Activated CD4-positive, alpha-beta T cell treated with anti-CD3 and anti-CD28 coated beads, Interleukin-2, amount 10 ng/mL, durations not matched to agents 7 days and 5 days (primary cell): Measurements from ENCODE around the gene C2CD5. TPM values are rescaled to one million over a fixed set of nuclear protein-coding genes. Genes with fewer than 3 reads are reported as not detected.
A peak's percentile ranks its signal among the peaks of the same experiment; 100 is the strongest.

Experiments used
- CTCF ChIA-PET: fragments of 350-600 bp; sonication (Branson Sonifier 250); formaldehyde crosslinking; loops from one replicate; lab custom pipeline; 2021; ENCODE audit warnings: antibody characterized with exemption; lab: Charles Lee
- POLR2A ChIA-PET: fragments of 350-600 bp; sonication (Branson Sonifier 250); formaldehyde crosslinking; loops from one replicate; lab custom pipeline; 2021; ENCODE audit warnings: antibody characterized with exemption; lab: Charles Lee
- DNase-seq: peaks from one replicate; pipeline ENCODE4 v3.0.0-alpha.2; 2020
- H3K27ac Mint-ChIP-seq: one replicate; pipeline ENCODE4 v1.8.0; 2021; ENCODE audit warnings: mild to moderate bottlenecking, moderate library complexity, mixed read lengths
- H3K27me3 Mint-ChIP-seq: one replicate; pipeline ENCODE4 v1.8.0; 2021; ENCODE audit warnings: mixed read lengths
- H3K36me3 Mint-ChIP-seq: one replicate; pipeline ENCODE4 v1.8.0; 2021; ENCODE audit warnings: low read depth, mixed read lengths
- H3K4me1 Mint-ChIP-seq: one replicate; pipeline ENCODE4 v1.8.0; 2021; ENCODE audit warnings: mixed read lengths
- H3K4me3 Mint-ChIP-seq: one replicate; pipeline ENCODE4 v1.8.0; 2021; ENCODE audit warnings: mild to moderate bottlenecking, moderate library complexity, mixed read lengths
- H3K9me3 Mint-ChIP-seq: one replicate; pipeline ENCODE4 v1.8.0; 2021; ENCODE audit warnings: mixed read lengths
- total RNA-seq, 2 experiments: library from RNA; stranded (reverse); gene quantifications; one replicate each; pipeline ENCODE4 v1.2.3, GENCODE V29; 2021

C2CD5 gene, protein sequence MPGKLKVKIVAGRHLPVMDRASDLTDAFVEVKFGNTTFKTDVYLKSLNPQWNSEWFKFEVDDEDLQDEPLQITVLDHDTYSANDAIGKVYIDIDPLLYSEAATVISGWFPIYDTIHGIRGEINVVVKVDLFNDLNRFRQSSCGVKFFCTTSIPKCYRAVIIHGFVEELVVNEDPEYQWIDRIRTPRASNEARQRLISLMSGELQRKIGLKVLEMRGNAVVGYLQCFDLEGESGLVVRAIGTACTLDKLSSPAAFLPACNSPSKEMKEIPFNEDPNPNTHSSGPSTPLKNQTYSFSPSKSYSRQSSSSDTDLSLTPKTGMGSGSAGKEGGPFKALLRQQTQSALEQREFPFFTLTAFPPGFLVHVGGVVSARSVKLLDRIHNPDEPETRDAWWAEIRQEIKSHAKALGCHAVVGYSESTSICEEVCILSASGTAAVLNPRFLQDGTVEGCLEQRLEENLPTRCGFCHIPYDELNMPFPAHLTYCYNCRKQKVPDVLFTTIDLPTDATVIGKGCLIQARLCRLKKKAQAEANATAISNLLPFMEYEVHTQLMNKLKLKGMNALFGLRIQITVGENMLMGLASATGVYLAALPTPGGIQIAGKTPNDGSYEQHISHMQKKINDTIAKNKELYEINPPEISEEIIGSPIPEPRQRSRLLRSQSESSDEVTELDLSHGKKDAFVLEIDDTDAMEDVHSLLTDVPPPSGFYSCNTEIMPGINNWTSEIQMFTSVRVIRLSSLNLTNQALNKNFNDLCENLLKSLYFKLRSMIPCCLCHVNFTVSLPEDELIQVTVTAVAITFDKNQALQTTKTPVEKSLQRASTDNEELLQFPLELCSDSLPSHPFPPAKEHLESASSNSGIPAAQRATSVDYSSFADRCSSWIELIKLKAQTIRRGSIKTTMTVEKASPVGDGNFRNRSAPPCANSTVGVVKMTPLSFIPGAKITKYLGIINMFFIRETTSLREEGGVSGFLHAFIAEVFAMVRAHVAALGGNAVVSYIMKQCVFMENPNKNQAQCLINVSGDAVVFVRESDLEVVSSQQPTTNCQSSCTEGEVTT
- total RNA-seq = 10 to 100 TPM; 53.1 to 61.5 TPM

DNA sequence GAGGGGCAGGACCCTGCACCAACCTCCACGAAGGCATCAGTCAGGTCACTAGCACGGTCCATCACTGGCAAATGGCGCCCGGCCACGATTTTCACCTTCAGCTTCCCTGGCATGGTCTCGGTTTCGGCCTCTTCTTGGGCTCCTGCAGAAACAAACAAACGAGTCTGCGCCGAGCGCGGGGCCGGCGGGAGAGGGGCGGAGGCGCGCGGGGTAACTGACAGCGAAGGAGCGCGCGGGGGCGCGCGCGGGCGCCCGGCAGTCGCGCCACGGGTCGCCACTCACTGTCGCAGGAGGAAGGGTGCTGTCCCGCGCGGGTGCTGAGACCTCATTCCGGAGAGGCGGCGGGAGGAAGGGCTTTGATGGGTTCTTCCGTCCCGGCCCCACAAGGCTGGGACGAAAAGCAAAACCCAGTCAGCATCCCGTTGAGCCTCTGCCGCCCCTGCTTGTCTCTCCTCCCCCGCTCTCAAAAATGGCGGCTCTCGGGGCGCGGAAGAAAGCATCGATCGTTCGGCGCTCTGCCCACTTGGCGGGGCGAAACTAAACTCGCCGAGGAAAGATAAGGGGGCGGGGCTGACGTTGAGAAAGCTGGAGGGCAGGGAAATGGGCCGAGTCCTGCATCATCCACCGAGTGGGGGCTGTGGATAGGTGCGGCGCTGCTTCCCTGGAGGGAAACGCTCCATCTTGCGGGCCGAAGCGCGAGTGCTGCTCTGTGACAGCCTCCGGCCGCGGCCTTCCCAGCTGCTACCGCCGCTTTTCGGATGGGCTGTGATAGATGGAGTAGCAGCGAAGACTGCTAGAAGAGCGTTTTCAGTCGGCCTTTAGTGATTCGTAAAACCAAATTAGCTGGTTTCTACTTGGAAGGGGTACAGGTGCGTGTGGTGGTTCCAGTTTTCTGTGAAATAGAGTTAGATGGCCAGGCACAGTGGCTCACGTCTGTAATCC is at the start of gene C2CD5:
C2CD5 (minus strand) TSS at position 505 of the 942 bp plus-strand sequence; CDS start at position 113, 392 bp downstream.
- H3K27ac Mint-ChIP-seq = peak within 1 kb of the TSS; percentile 93
- no peaks in the 10 kb centered on the region for H3K9me3 Mint-ChIP-seq
- H3K27me3 Mint-ChIP-seq = peaks cover 12% of the 10 kb centered on the region
- ChIA-PET POLR2A (interaction anchor here (0.6 to 1.2 kb wide), 2 partner anchors 80 to 86 kb away, joined by 3 to 6 read pairs; partner anchors contain the start of gene ETNK1), CTCF (interaction anchor here (0.7 to 1.2 kb wide), 6 partner anchors 14 to 81 kb away, joined by 3 to 5 read pairs (median 3); partner anchors contain the start of gene ETNK1)
- peak within 1 kb of the TSS; percentile 85 for H3K4me3 Mint-ChIP-seq
- H3K36me3 Mint-ChIP-seq = peaks cover 25% of the 10 kb centered on the region
- H3K4me1 Mint-ChIP-seq = peaks cover 39% of the 10 kb centered on the region
- peak; percentile 97 for DNase-seq

DNA sequence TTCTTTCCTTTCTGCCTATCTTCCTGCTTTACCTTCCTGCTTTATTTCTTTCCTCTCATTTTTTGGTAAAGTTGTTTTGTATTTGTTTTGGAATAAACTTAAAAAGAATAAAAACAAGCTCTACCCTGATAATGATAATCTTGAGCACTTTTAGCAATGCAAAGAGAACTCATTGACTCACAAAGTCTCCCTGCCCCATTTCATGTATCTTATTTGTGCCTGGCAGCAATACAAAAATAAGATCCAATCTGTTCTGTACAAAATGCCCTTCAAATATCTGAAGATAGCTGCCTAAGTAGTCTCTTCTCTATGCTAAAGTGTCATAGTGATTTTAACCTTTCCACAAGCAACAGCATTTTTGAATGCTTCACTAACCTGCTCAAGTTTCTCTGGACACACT is 49.5 kb upstream of the C2CD5 start:
- no peak for DNase-seq
- POLR2A ChIA-PET = no interaction called here
- no peaks in the 10 kb centered on the region for H3K36me3 Mint-ChIP-seq
- H3K4me3 Mint-ChIP-seq = no peak overlapping the region
- no peaks in the 10 kb centered on the region for H3K27me3 Mint-ChIP-seq
- no peak overlapping the region for H3K27ac Mint-ChIP-seq
- CTCF ChIA-PET = no interaction called here
- H3K9me3 Mint-ChIP-seq = no peaks in the 10 kb centered on the region
- peaks cover 6% of the 10 kb centered on the region for H3K4me1 Mint-ChIP-seq

DNA sequence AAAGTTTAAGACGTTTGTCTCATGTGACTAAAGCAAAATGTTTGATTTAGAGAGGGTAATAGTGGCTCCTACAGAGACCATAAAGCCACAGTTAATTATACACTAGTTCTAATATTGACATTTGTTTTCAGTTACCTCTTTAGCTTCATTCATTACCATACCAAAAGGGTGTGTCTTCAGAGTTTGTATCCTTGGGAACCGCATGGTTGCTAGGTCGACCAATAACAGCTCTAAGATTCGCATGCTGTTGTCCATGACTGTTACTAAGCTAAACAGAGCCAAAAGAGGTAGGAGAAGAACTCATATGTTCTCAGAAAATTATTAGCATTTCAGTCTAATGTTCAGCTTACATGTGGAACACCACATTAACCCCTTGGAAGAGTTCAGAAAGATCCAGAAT is 44.5 kb upstream of the C2CD5 start:
- ChIA-PET CTCF (no interaction called here), POLR2A (no interaction called here)
- Mint-ChIP-seq H3K4me1 (no peaks in the 10 kb centered on the region), H3K27ac (no peak overlapping the region), H3K9me3 (no peaks in the 10 kb centered on the region), H3K36me3 (no peaks in the 10 kb centered on the region), H3K4me3 (no peak overlapping the region), H3K27me3 (no peaks in the 10 kb centered on the region)
- DNase-seq = no peak

GRCh38 chr12:22578328-22578727 is 34.0 kb upstream of the C2CD5 start:
- no peak overlapping the region for H3K4me3 Mint-ChIP-seq
- H3K36me3 Mint-ChIP-seq = no peaks in the 10 kb centered on the region
- POLR2A ChIA-PET = no interaction called here
- no peak overlapping the region for H3K27ac Mint-ChIP-seq
- no peaks in the 10 kb centered on the region for H3K4me1 Mint-ChIP-seq
- no peak for DNase-seq
- H3K27me3 Mint-ChIP-seq = no peaks in the 10 kb centered on the region
- no peaks in the 10 kb centered on the region for H3K9me3 Mint-ChIP-seq
- CTCF ChIA-PET = no interaction called here

- ChIA-PET CTCF (interaction anchor here (1.4 kb wide), 1 partner anchor 10 kb away, joined by 4 read pairs; no protein-coding TSS in a partner anchor), POLR2A (no interaction called here)
These were observed 33.3 kb upstream of the C2CD5 start for GRCh38 chr12:22577667-22578066.

GRCh38 chr12:22576473-22576872 is 32.1 kb upstream of the C2CD5 start:
- H3K27me3 Mint-ChIP-seq = no peaks in the 10 kb centered on the region
- no peak for DNase-seq
- H3K4me1 Mint-ChIP-seq = no peaks in the 10 kb centered on the region
- H3K9me3 Mint-ChIP-seq = no peaks in the 10 kb centered on the region
- no peak overlapping the region for H3K27ac Mint-ChIP-seq
- ChIA-PET POLR2A (no interaction called here), CTCF (no interaction called here)
- H3K36me3 Mint-ChIP-seq = no peaks in the 10 kb centered on the region
- no peak overlapping the region for H3K4me3 Mint-ChIP-seq

More at GRCh38 chr12:22577667-22578066, 33.3 kb upstream of the C2CD5 start:
- Mint-ChIP-seq H3K4me3 (no peak overlapping the region), H3K27ac (no peak overlapping the region), H3K4me1 (no peaks in the 10 kb centered on the region), H3K9me3 (no peaks in the 10 kb centered on the region), H3K36me3 (no peaks in the 10 kb centered on the region), H3K27me3 (no peaks in the 10 kb centered on the region)
- DNase-seq = no peak

GRCh38 chr12:22576065-22576464 is 31.7 kb upstream of the C2CD5 start:
- POLR2A ChIA-PET = no interaction called here
- H3K9me3 Mint-ChIP-seq = no peaks in the 10 kb centered on the region
- no peaks in the 10 kb centered on the region for H3K36me3 Mint-ChIP-seq
- CTCF ChIA-PET = no interaction called here
- no peaks in the 10 kb centered on the region for H3K4me1 Mint-ChIP-seq
- H3K27ac Mint-ChIP-seq = no peak overlapping the region
- no peak overlapping the region for H3K4me3 Mint-ChIP-seq
- no peak for DNase-seq
- H3K27me3 Mint-ChIP-seq = no peaks in the 10 kb centered on the region

DNA sequence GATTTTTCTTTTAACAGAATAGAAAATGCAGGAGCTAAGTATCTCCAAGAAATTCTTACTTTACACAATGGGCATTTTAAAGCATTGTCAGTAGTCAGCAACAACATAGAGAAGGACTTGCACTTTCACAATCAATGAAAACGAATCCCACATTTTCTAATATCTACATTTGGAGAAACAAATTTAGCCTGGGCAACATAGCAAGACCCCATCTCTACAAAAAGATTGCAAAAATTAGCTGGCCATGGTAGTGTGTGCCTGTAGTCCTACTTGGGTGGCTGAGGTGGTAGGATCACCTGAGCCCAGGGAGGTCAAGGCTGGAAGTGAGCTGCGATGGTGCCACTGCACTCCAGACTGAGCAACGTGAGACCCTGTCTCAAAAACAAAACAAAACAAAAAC is 30.6 kb upstream of the C2CD5 start:
- no peaks in the 10 kb centered on the region for H3K36me3 Mint-ChIP-seq
- no peak for DNase-seq
- no peak overlapping the region for H3K4me3 Mint-ChIP-seq
- no peak overlapping the region for H3K27ac Mint-ChIP-seq
- ChIA-PET POLR2A (no interaction called here), CTCF (no interaction called here)
- no peaks in the 10 kb centered on the region for H3K9me3 Mint-ChIP-seq
- no peaks in the 10 kb centered on the region for H3K4me1 Mint-ChIP-seq
- H3K27me3 Mint-ChIP-seq = no peaks in the 10 kb centered on the region

DNA sequence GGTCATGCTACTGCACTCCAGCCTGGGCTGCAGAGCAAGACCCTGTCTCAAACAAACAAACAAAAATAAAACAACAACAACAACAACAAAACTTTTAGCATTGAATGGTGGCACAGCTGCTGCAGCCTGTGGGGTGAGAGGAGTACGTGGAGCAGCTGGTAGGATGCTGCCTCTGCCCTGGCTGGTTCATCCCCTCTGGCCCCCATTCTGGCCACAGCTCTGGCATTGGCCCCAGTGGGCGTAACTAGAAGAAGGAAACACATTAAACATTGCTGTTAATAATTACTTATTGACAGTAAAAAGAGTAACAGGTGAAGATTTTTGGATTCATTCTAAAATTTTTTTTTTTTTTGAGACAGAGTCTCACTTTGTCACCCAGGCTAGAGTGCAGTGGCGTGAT is 28.8 kb upstream of the C2CD5 start:
- H3K4me3 Mint-ChIP-seq = no peak overlapping the region

GRCh38 chr12:22569253-22569652 is 24.9 kb upstream of the C2CD5 start:
- peaks cover 1% of the 10 kb centered on the region for H3K4me1 Mint-ChIP-seq
- no peak overlapping the region for H3K4me3 Mint-ChIP-seq
- H3K27ac Mint-ChIP-seq = no peak overlapping the region
- no peak for DNase-seq
- no peaks in the 10 kb centered on the region for H3K27me3 Mint-ChIP-seq
- no peaks in the 10 kb centered on the region for H3K9me3 Mint-ChIP-seq
- ChIA-PET CTCF (no interaction called here), POLR2A (no interaction called here)
- no peaks in the 10 kb centered on the region for H3K36me3 Mint-ChIP-seq

More for the DNA sequence above, 28.8 kb upstream of the C2CD5 start:
- Mint-ChIP-seq H3K27ac (no peak overlapping the region), H3K36me3 (no peaks in the 10 kb centered on the region), H3K9me3 (no peaks in the 10 kb centered on the region), H3K27me3 (no peaks in the 10 kb centered on the region), H3K4me1 (peaks cover 1% of the 10 kb centered on the region)
- ChIA-PET POLR2A (no interaction called here), CTCF (no interaction called here)
- DNase-seq = no peak

GRCh38 chr12:22562036-22563028 is 18.0 kb upstream of the C2CD5 start:
- H3K4me3 Mint-ChIP-seq = no peak overlapping the region
- H3K4me1 Mint-ChIP-seq = peaks cover 4% of the 10 kb centered on the region
- no peak overlapping the region for H3K27ac Mint-ChIP-seq
- ChIA-PET CTCF (interaction anchor here (0.6 to 1.5 kb wide), 2 partner anchors 11 to 125 kb away, joined by 3 to 5 read pairs; no protein-coding TSS in a partner anchor), POLR2A (no interaction called here)
- H3K9me3 Mint-ChIP-seq = no peaks in the 10 kb centered on the region
- H3K27me3 Mint-ChIP-seq = peaks cover 3% of the 10 kb centered on the region
- DNase-seq = no peak
- no peaks in the 10 kb centered on the region for H3K36me3 Mint-ChIP-seq
